Thymus (tissue), 11 donors: ENCODE measurements around the gene POMGNT1. TPM values are rescaled to one million over a fixed set of nuclear protein-coding genes. Genes with fewer than 3 reads are reported as not detected.

Source experiments
- DNase-seq, 9 donors: peaks; one replicate each; pipeline ENCODE4 v3.0.0-alpha.2; 2013; ENCODE audit warnings: low spot score in 9 of 9, low read depth in 6 of 9, missing footprints in 1 of 9
- H3K27ac ChIP-seq, 2 donors: one replicate each; pipeline ENCODE4 v1.5.1; 2013; ENCODE audit warnings: control low read depth in 1 of 2, low read depth in 1 of 2, low read length in 1 of 2, mild to moderate bottlenecking in 1 of 2, moderate library complexity in 1 of 2
- H3K27me3 ChIP-seq, 2 donors: one replicate each; pipeline ENCODE4 v1.5.1; 2013; ENCODE audit warnings: low read length in 1 of 2; ENCODE audit not compliant: control insufficient read depth in 2 of 2, insufficient read depth in 1 of 2
- H3K36me3 ChIP-seq, 2 donors: one replicate each; pipeline ENCODE4 v1.5.1; 2013; ENCODE audit warnings: low read length in 1 of 2, mild to moderate bottlenecking in 1 of 2, moderate library complexity in 1 of 2; ENCODE audit not compliant: control insufficient read depth in 2 of 2, insufficient read depth in 2 of 2
- H3K4me1 ChIP-seq, 2 donors: one replicate each; pipeline ENCODE4 v1.5.1; 2013; ENCODE audit warnings: low read length in 2 of 2; ENCODE audit not compliant: control insufficient read depth in 2 of 2, insufficient read depth in 2 of 2
- H3K4me3 ChIP-seq, 2 donors: one replicate each; pipeline ENCODE4 v1.5.1; 2013; ENCODE audit warnings: low read length in 2 of 2, control low read depth in 1 of 2, mild to moderate bottlenecking in 1 of 2
- H3K9me3 ChIP-seq, 2 donors: one replicate each; pipeline ENCODE4 v1.5.1; 2013; ENCODE audit warnings: low read length in 1 of 2, mild to moderate bottlenecking in 1 of 2; ENCODE audit not compliant: control insufficient read depth in 2 of 2, insufficient read depth in 1 of 2
- WGBS: extraction: QIAGEN DNeasy Blood & Tissue Kit; methylation state at CpG from one replicate; pipeline ENCODE4 v1.1.7; 2013; 5-methylcytosine and 5-hydroxymethylcytosine counted together
- polyA plus RNA-seq: library from polyadenylated mRNA; stranded (reverse); fragments of 200-250 nt; gene quantifications from one replicate; pipeline ENCODE4 v1.2.3, GENCODE V29; 2013
- total RNA-seq: library from RNA; stranded (reverse); fragments of 120-200 nt; gene quantifications from one replicate; pipeline ENCODE4 v1.2.4, GENCODE V29; 2013
- donor health status: healthy.

Gene POMGNT1
- total and polyA plus RNA-seq, 2 donors, result 40.9 to 44.9 TPM

DNA sequence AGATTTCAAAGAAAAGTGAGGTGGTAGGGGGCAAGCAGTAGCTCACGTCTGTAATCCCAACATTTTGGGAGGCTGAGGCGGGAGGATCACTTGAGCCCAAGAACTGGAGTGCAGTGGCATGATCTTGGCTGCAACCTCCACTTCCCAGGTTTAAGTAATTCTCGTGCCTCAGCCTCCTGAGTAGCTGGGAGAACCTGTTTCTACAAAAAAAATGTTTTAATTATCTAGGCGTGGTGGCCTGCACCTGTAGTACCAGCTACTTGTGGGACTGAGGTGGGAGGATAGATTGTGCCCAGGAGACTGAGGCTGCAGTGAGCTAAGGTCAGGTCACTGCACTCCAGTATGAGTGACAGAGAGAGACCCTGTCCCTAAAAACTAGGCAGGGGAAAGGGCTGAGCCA lies 25.9 kb downstream of the POMGNT1 start:
- no peak for DNase-seq
- Histone ChIP-seq H3K4me1 (peaks cover 1 to 26% of the 10 kb centered on the region in 2 donors), H3K36me3 (no peaks in the 10 kb centered on the region), H3K4me3 (no peak overlapping the region), H3K27me3 (peaks cover 0 to 6% of the 10 kb centered on the region in 2 donors), H3K9me3 (no peaks in the 10 kb centered on the region), H3K27ac (no peak overlapping the region)
- 97% methylated on average over 4 of the region's 4 CpGs for WGBS

DNA sequence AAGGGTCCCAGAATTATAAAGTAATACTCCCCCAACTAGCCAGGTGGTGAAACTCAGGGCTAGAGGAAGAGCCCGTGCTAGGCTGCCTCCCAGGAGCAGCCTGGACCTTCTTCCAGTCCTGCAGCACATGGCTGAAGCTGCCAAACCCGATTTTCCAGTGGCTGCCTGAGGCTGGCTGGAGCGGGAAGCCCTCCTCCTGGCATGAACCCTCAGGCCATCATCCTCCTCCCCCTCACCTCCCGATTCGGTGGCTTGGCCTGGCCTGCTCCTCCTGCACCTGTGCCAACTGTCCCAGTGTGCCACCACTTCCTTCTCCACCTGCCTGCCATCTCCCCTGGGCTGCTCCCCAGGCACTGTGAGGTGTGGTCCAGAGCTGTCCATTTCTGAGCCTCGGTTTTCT lies 26.4 kb downstream of the POMGNT1 start:
- 80% methylated on average over 6 of the region's 6 CpGs for WGBS
- Histone ChIP-seq H3K9me3 (no peaks in the 10 kb centered on the region), H3K36me3 (no peaks in the 10 kb centered on the region), H3K4me1 (peaks cover 4 to 29% of the 10 kb centered on the region in 2 donors), H3K4me3 (no peak overlapping the region), H3K27ac (no peak overlapping the region), H3K27me3 (peaks cover 0 to 6% of the 10 kb centered on the region in 2 donors)
- no peak for DNase-seq

DNA sequence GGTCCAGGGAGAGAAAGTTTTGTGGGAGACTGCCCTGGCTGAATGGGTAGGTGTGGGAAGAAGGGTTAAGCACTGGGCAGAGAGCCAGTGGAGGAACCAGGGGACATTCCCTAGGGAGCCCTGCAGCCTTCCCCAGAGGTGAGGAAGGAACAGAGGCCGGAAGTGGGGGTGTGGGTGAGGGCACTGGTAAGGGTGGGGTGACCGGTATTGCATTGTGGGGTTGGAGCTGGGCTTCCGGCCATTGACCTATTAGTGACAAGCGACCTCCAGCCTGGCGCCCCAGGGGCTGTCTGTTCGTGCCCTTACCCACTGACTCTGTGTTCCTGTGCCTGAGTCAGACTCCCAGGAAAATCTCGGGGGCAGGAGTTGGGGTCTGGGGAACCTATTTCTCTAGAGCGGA lies 26.9 kb downstream of the POMGNT1 start:
- no peaks in the 10 kb centered on the region for H3K36me3 ChIP-seq
- DNase-seq, result no peak
- H3K9me3 ChIP-seq, result no peaks in the 10 kb centered on the region
- peaks cover 6 to 34% of the 10 kb centered on the region in 2 donors for H3K4me1 ChIP-seq
- H3K27ac ChIP-seq, result no peak overlapping the region
- WGBS, result 97% methylated on average over 8 of the region's 8 CpGs
- H3K27me3 ChIP-seq, result peaks cover 0 to 6% of the 10 kb centered on the region in 2 donors
- no peak overlapping the region for H3K4me3 ChIP-seq

DNA sequence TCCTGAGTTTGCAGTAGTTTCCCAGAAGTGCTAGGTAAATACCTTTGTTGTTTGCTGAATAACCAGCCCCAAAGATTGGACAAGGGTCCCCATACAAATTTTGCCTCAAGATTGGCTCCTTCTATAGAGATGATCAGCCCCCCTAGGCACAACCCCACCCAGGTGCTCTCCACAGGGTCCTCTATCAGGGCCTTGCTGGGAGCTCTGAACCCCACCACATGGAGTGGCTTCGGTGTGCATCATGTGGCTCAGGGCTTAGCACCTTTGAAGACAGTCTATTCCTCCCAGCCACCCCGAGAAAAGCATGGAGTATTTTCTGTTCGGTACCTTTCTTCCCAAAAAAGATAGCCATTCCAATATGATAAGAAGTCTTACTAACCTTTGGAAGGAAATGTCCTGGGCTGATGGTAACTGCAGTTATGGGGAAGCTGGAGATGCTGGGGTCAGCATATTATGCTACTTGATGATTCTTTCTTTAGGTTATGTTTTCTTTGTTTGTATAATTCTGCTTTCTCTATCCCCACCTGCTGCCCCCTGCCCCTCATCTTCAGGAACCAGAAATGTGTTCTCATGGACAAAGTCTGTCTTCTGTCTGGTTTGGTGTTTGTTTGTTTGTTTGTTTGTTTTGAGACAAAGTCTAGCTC lies 28.3 kb downstream of the POMGNT1 start:
- 98% methylated on average over 3 of the region's 3 CpGs for WGBS
- Histone ChIP-seq H3K36me3 (no peaks in the 10 kb centered on the region), H3K9me3 (no peaks in the 10 kb centered on the region), H3K27ac (no peak overlapping the region), H3K27me3 (peaks cover 0 to 6% of the 10 kb centered on the region in 2 donors), H3K4me3 (no peak overlapping the region), H3K4me1 (peaks cover 8 to 39% of the 10 kb centered on the region in 2 donors)
- DNase-seq, result no peak

DNA sequence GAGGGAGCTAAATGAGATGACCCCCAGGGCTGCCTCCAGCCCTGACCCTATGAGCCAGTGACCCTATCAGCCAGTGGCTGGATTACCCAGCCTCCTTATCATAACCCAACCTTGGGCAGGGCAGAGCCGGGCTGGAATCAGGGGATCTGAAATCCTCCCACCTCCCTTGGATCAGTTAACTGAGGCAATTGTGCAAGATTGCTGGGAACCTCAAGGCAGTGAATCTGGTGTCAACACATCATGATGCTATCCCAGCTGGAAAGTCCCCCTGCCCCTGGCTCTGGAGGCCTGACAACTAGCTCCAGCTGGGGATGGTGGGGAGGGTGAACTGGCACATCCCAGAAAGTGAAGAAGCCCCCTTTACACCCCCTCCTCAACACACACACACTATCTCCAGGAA lies 29.8 kb downstream of the POMGNT1 start:
- Histone ChIP-seq H3K9me3 (no peaks in the 10 kb centered on the region), H3K27me3 (peaks cover 0 to 6% of the 10 kb centered on the region in 2 donors), H3K36me3 (no peaks in the 10 kb centered on the region), H3K27ac (no peak overlapping the region), H3K4me3 (no peak overlapping the region), H3K4me1 (peaks cover 8 to 30% of the 10 kb centered on the region in 2 donors)
- whole genome bisulfite sequencing, result 98% methylated on average over 1 of the region's 1 CpG
- no peak for DNase-seq

DNA sequence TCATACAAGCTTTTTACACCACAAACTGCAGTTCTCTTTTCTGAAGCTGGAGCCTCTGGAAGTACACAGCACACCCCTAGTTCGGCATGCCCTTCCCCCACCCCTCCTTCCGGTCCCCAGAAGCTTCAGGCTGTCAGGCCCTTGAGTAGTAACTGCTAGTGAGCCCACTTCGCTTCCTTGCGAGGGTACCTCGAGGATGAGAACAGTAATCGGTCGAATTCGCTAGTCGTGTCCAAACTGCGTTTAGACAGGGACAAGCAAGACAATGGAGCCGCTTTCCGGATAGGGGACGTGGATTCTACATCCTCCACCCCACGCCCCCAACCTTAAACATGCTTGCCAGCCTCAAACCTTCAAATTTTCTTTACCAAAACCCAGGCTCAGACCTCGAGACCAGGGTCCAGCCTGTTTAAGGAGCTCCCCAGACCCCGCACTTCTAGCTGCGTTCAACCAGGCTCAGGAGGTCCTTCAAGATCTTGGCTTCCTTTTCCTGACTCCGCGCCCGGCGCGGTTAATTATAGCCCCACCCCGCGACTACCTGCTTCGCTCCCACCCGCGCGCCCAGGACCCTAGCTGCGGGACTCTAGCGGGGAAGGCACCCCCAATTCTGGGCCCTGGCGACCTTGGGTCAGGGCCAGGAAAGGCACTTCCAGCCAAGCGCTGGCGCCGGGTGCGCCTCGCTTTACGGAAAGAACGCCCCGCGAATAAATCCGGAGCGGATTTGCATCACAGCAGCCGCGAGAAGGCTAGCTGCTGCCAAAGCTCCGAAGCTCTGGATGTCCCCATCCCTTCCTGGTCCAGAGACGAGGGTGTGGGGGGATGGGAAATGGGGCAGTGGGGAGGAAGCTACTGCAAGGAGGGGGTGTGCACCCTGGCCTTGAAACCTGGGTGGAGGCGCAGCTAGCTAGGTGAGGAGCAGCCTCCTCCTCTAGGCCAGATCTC lies 31.4 kb downstream of the POMGNT1 start:
- WGBS, result 5% methylated on average over 47 of the region's 47 CpGs

DNA sequence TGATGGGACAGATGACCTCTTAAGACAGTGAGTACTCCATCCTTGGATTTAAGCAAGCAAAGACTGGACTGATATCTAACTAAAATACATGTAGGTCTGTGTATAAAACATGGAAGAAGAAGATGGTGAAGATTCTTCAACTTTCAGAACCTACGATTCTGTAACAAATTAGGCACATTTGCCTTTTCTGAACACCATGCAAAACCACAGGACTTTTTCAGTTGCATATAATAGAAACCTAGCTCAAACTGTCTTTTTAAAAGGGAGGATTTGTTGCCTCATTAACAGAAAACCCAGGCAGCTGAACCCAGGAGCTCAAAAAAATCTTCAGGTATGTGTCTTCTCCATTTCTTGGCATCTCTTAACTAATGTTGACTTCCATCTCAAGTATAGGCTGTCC lies 38.0 kb downstream of the POMGNT1 start:
- no peaks in the 10 kb centered on the region for H3K9me3 ChIP-seq
- no peaks in the 10 kb centered on the region for H3K36me3 ChIP-seq
- H3K4me1 ChIP-seq, result no peaks in the 10 kb centered on the region
- WGBS, result 95% methylated on average over 1 of the region's 1 CpG
- H3K27ac ChIP-seq, result no peak overlapping the region
- H3K4me3 ChIP-seq, result no peak overlapping the region
- DNase-seq, result no peak
- no peaks in the 10 kb centered on the region for H3K27me3 ChIP-seq

More for the DNA sequence above, 31.4 kb downstream of the POMGNT1 start:
- Histone ChIP-seq H3K4me1 (peaks cover 8 to 24% of the 10 kb centered on the region in 2 donors), H3K27ac (peak overlapping the region; percentile 68 to 83), H3K4me3 (peak overlapping the region; percentile 48 to 67), H3K36me3 (no peaks in the 10 kb centered on the region), H3K9me3 (no peaks in the 10 kb centered on the region), H3K27me3 (peaks cover 0 to 6% of the 10 kb centered on the region in 2 donors)
- DNase-seq, result peak; percentile 69 to 91 (median 80)

DNA sequence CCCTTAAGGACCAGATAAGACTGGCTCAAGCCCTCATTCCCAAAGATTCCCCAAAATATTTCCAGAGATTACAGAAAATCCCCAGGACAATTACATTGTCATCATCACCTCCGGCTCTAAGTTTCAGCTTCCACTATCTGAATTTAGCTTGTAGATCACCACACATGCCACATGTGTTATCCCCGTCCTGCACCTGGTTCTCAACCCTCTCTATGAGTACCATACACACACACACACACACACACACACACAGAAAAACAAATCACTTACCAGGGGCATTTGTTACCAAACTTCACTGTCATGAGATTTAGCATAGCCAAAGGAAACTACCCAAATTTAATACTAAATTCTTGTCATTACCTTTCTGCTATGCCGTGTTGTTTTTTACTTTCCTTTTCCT lies 38.7 kb downstream of the POMGNT1 start:
- H3K9me3 ChIP-seq, result no peaks in the 10 kb centered on the region
- no peak for DNase-seq
- no peak overlapping the region for H3K4me3 ChIP-seq
- WGBS, result 83% methylated on average over 3 of the region's 3 CpGs
- H3K27ac ChIP-seq, result no peak overlapping the region
- H3K36me3 ChIP-seq, result no peaks in the 10 kb centered on the region
- no peaks in the 10 kb centered on the region for H3K27me3 ChIP-seq
- H3K4me1 ChIP-seq, result no peaks in the 10 kb centered on the region
